ENCODE results near the gene CNOT4.
"Not testable (repeated sequence)": the region's sequence is repeated elsewhere in the genome, so short reads cannot be mapped to it uniquely, and the experiment has no call there.

Gene CNOT4

DNA sequence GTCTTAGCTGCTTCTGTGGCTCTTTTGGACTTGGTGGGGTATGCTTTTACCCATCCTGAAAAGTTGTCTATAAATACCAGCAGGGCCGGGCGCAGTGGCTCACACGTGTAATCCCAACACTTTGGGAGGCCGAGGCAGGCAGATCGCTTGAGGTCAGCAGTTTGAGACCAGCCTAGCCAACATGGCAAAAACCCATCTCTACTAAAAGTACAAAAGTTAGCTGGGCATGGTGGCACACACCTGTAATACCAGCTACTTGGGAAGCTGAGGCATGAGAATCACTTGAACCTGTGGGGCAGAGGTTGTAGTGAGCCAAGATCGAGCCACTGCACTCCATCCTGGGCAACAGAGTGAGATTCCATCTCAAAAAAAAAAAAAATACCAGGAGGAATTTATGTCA lies 188.9 kb downstream of the CNOT4 start:
- not testable (repeated sequence) for DNase-seq

DNA sequence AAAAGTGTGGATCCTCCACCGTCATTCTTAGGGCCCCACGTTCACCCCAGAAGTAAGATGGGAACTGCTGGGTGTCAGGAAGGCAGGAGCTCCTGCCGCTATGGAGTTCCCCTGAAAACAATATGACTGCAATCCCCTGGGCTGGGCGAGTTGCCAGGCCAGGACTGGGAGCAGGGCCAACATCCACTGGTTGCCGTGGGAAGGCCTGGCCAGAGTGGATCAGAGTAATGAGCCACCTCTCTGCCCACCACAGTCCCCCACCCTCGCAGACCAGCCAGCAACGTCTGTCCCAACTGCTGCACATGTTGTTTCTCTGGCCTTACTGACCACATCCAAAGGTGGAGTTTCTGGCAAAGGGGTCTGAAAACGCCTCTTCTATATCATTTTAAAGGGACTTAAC lies 189.6 kb downstream of the CNOT4 start:
- DNase-seq = no peak

DNA sequence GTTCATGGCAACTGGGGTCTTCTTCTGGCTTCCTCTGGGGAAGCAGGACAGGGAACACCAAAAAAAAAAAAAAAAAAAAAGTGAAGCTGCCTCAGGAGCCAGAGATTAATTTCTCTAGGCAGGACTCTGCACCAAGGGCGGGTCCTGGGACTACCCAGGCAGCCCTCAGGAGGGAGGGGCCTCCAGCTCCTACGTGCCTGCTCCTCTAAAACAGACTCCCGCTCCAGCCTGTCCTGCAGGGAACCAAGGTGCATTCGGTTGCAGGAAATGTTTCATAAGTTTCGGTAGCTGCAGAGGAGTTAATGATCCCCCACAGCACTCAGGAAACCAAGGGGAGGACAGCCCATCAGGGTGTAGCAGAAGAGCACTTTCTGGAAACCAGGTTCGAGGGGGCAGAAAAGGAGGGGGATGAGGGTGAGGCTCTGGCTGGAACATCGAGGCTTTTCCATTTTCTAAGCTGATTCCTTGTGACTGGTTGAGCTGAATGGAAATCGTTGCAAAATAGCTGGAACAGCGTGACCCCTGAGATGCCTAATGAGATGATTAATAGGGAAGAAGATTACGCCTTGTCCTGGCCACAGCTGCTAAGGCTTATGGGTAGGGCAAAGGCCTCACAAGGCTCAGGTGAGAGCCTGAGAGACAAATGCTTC lies 192.1 kb downstream of the CNOT4 start:
- no peak for DNase-seq

DNA sequence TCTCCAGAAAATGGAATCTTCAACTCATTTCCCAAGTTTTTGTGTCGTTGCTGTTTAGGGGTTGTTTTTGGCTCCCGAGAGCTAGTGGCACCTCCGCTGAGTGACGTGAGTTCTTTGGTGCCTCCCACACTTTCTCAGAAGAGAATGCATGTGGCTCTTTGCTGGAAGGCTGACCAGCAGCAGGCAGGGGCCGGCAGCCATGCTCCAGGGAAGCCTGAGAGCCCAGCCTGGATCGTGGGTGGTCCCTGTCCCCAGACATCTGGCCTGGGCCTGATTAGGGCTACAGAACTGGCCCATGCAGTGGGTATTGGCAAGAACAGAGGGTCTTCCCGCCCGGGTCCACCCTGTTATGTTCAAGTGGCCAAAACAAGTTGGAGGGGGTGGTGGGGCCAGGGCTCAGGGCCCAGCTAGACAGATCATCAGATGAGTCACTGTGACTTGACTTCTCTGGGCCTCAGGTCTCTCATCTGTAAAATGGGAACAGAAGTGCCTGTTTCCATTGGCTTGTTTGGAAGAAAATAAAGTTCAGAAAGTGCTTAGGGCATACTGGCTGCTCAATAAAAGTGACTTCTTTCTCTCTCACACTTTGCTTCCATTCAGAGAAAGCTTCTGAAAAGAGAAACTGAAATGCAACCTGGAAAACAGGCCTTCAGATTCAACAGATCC lies 193.1 kb downstream of the CNOT4 start:
- no peak for DNase-seq

DNA sequence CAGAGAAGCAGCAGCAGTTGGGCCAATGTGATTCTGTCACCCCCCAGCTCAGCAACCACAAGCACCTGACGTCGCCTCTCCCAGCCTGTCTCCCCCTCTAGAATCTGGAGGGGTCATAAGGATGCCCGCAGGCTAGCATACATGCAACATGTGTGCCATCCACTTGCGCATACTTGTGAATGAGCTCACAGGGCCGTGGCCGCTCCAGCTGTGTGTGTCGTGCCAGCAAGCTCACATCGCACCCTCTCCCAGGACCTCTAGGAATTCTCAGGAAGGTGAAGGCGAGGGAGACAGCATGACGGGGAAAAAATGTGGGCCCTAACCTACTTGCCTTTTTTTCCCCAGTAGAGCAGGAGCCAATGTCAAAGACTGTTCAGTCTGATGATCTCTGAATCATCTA lies 195.9 kb downstream of the CNOT4 start:
- DNase-seq = no peak

Measured in NCI-H1436 (cell line).